Activated CD4-positive, alpha-beta T cell treated with anti-CD3 and anti-CD28 coated beads for 36 hours (primary cell): ENCODE data around the gene DAAM2. TPM values are rescaled to one million over a fixed set of nuclear protein-coding genes. Genes with fewer than 3 reads are reported as not detected.

Experiments used
- ATAC-seq: fragments of 200-7000 bp; cut with Tn5 transposase; one replicate; pipeline ENCODE4 v1.10.0; 2021; ENCODE audit warnings: mild to moderate bottlenecking, moderate library complexity
- CTCF ChIA-PET: fragments of 350-600 bp; sonication (Branson Sonifier 250); formaldehyde crosslinking; loops from one replicate; lab custom pipeline; 2021; ENCODE audit warnings: antibody characterized with exemption; lab: Charles Lee
- POLR2A ChIA-PET: fragments of 350-600 bp; sonication (Branson Sonifier 250); formaldehyde crosslinking; loops from one replicate; lab custom pipeline; 2021; ENCODE audit warnings: antibody characterized with exemption, inconsistent platforms; lab: Charles Lee
- DNase-seq: peaks from one replicate; pipeline ENCODE4 v3.0.0-alpha.2; 2020
- H3K27ac Mint-ChIP-seq: one replicate; pipeline ENCODE4 v1.8.0; 2021; ENCODE audit warnings: mixed read lengths
- H3K27me3 Mint-ChIP-seq: one replicate; pipeline ENCODE4 v1.8.0; 2021; ENCODE audit warnings: mixed read lengths
- H3K36me3 Mint-ChIP-seq: one replicate; pipeline ENCODE4 v1.8.0; 2021; ENCODE audit warnings: low read depth, mixed read lengths
- H3K4me1 Mint-ChIP-seq: one replicate; pipeline ENCODE4 v1.8.0; 2021; ENCODE audit warnings: mixed read lengths
- H3K4me3 Mint-ChIP-seq: one replicate; pipeline ENCODE4 v1.8.0; 2021; ENCODE audit warnings: mild to moderate bottlenecking, moderate library complexity, mixed read lengths
- H3K9me3 Mint-ChIP-seq: one replicate; pipeline ENCODE4 v1.8.0; 2021; ENCODE audit warnings: low read depth, mixed read lengths
- intact Hi-C, 2 experiments: fragments of 100-400 bp; cut with DNase I in 1 of 2; cut with micrococcal nuclease in 1 of 2; formaldehyde crosslinking; loops; one replicate each; pipeline versions ENCODE4 v1.14.2 to v1.15.1; 2022 to 2024; cut with DNase I, micrococcal nuclease
- total RNA-seq, 2 experiments: library from RNA; stranded (reverse); gene quantifications; one replicate each; pipeline ENCODE4 v1.2.3, GENCODE V29; 2021

DAAM2 gene
- total RNA-seq, 2 experiments from 2014 or later = not detected

- CTCF ChIA-PET = no interaction called here
- H3K9me3 Mint-ChIP-seq = no peaks in the 10 kb centered on the region
- DNase-seq = no peak
- peaks cover 2% of the 10 kb centered on the region for H3K27me3 Mint-ChIP-seq
- H3K36me3 Mint-ChIP-seq = no peaks in the 10 kb centered on the region
- H3K27ac Mint-ChIP-seq = no peak overlapping the region
- POLR2A ChIA-PET = interaction anchor here (0.6 kb wide), 1 partner anchor 1439 kb away, joined by 4 read pairs; no protein-coding TSS in a partner anchor
- H3K4me3 Mint-ChIP-seq = no peak overlapping the region
- intact Hi-C loops = loop anchor here (1.0 to 10.0 kb wide), 3 partner anchors 530 to 547 kb away; no protein-coding TSS in a partner anchor
- H3K4me1 Mint-ChIP-seq = no peaks in the 10 kb centered on the region
- no peak for ATAC-seq
Measured at GRCh38 chr6:39891976-39892375, 99.8 kb downstream of the DAAM2 start.

- Mint-ChIP-seq H3K27me3 (peaks cover 5% of the 10 kb centered on the region), H3K4me3 (no peak overlapping the region), H3K4me1 (no peaks in the 10 kb centered on the region), H3K36me3 (no peaks in the 10 kb centered on the region), H3K27ac (no peak overlapping the region), H3K9me3 (no peaks in the 10 kb centered on the region)
- POLR2A ChIA-PET = no interaction called here
- ATAC-seq (no peak), DNase-seq (peak; percentile 53)
- intact Hi-C loops = loop anchor here (1.0 to 10.0 kb wide), 3 partner anchors 530 to 548 kb away; no protein-coding TSS in a partner anchor
- CTCF ChIA-PET = interaction anchor here (0.8 kb wide), 1 partner anchor 464 kb away, joined by 4 read pairs; no protein-coding TSS in a partner anchor
Measured at GRCh38 chr6:39892490-39893129, 100.4 kb downstream of the DAAM2 start.

- no peak overlapping the region for H3K27ac Mint-ChIP-seq
- CTCF ChIA-PET = interaction anchor here (0.8 to 1.4 kb wide), 5 partner anchors 25 to 546 kb away, joined by 3 to 7 read pairs (median 4); no protein-coding TSS in a partner anchor
- POLR2A ChIA-PET = no interaction called here
- H3K4me1 Mint-ChIP-seq = no peaks in the 10 kb centered on the region
- H3K27me3 Mint-ChIP-seq = peaks cover 5% of the 10 kb centered on the region
- H3K36me3 Mint-ChIP-seq = no peaks in the 10 kb centered on the region
- no peaks in the 10 kb centered on the region for H3K9me3 Mint-ChIP-seq
- ATAC-seq (no peak), DNase-seq (no peak)
- intact Hi-C loops = loop anchor here in 1 of 2 experiments (10.0 kb wide), 1 partner anchor 548 kb away; no protein-coding TSS in a partner anchor
- no peak overlapping the region for H3K4me3 Mint-ChIP-seq
Measured at GRCh38 chr6:39893286-39893685, 101.1 kb downstream of the DAAM2 start.

GRCh38 chr6:39896701-39897100 lies 104.5 kb downstream of the DAAM2 start:
- POLR2A ChIA-PET = no interaction called here
- no peak for DNase-seq
- Mint-ChIP-seq H3K4me3 (no peak overlapping the region), H3K4me1 (no peaks in the 10 kb centered on the region), H3K27me3 (peaks cover 7% of the 10 kb centered on the region), H3K27ac (no peak overlapping the region), H3K9me3 (no peaks in the 10 kb centered on the region), H3K36me3 (no peaks in the 10 kb centered on the region)
- ATAC-seq = no peak
- CTCF ChIA-PET = no interaction called here
- intact Hi-C loops = loop anchor here in 1 of 2 experiments (10.0 kb wide), 1 partner anchor 552 kb away; no protein-coding TSS in a partner anchor

- ChIA-PET POLR2A (no interaction called here), CTCF (no interaction called here)
- H3K9me3 Mint-ChIP-seq = no peaks in the 10 kb centered on the region
- H3K4me3 Mint-ChIP-seq = no peak overlapping the region
- H3K4me1 Mint-ChIP-seq = no peaks in the 10 kb centered on the region
- ATAC-seq (no peak), DNase-seq (no peak)
- no peak overlapping the region for H3K27ac Mint-ChIP-seq
- intact Hi-C loops = loop anchor here in 1 of 2 experiments (10.0 kb wide), 1 partner anchor 553 kb away; no protein-coding TSS in a partner anchor
- H3K36me3 Mint-ChIP-seq = no peaks in the 10 kb centered on the region
- H3K27me3 Mint-ChIP-seq = peaks cover 5% of the 10 kb centered on the region
Measured at GRCh38 chr6:39897698-39898097, 105.5 kb downstream of the DAAM2 start.

DNA sequence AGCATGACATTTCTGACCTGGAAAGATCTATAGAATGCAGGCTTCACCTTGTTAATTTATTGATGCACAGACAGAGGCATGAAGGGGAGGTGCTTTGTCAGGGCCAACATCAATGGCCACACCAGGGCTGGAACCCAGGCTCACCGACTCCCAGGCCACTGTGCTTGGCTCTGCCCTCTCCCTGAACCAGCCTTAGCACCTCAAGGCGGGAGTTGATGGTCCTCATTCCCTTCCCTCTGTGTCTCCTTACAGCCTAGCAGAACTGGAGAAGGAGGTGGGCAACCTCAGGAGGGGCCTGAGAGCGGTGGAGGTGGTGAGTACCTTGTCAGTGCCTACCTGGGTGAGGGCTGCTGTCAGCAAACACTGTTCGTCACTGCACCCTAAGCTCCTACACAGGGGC lies 106.4 kb downstream of the DAAM2 start:
- Mint-ChIP-seq H3K4me1 (no peaks in the 10 kb centered on the region), H3K27me3 (peaks cover 5% of the 10 kb centered on the region), H3K36me3 (no peaks in the 10 kb centered on the region), H3K27ac (no peak overlapping the region), H3K9me3 (no peaks in the 10 kb centered on the region), H3K4me3 (no peak overlapping the region)
- intact Hi-C loops = loop anchor here in 1 of 2 experiments (10.0 kb wide), 1 partner anchor 554 kb away; no protein-coding TSS in a partner anchor
- ChIA-PET CTCF (no interaction called here), POLR2A (no interaction called here)
- ATAC-seq (no peak), DNase-seq (no peak)

DNA sequence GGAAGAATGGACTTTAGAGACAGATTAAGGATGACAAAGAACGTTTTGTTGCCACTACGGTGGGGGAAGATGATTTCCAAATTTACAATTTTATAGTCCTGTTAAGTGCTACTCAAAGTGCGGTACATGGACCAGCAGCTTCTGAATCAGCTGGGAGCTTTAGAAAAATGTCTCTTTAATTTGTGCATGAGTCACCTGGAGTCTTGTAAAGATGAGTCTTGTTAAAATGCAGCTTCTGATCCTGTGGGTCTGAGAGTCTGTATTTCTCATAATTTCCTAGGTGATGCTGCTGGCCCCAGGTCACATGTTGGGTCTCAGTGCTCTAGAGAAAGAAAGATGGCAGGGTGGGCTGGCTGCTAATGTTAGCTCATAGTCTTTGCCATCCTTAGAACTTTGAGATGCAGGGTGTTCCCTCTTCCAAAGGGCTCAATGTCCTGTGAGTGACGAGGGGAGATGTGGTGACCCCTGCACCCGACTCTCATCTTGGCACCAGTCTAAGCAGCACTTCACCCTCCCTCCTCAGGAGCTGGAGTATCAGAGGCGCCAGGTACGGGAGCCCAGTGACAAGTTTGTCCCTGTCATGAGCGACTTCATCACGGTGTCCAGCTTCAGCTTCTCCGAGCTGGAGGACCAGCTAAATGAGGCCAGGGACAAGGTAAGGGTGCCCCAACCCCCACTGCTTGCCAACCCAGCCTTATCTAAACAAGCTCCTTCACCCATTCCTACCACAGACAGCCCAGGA lies 107.5 kb downstream of the DAAM2 start:
- Mint-ChIP-seq H3K9me3 (no peaks in the 10 kb centered on the region), H3K4me1 (no peaks in the 10 kb centered on the region), H3K27ac (no peak overlapping the region), H3K36me3 (no peaks in the 10 kb centered on the region), H3K4me3 (no peak overlapping the region), H3K27me3 (peaks cover 5% of the 10 kb centered on the region)
- CTCF ChIA-PET = interaction anchor here (0.8 kb wide), 1 partner anchor 9 kb away, joined by 3 read pairs; no protein-coding TSS in a partner anchor
- POLR2A ChIA-PET = no interaction called here
- DNase-seq (no peak), ATAC-seq (no peak)
- intact Hi-C loops = loop anchor here in 1 of 2 experiments (10.0 kb wide), 1 partner anchor 555 kb away; no protein-coding TSS in a partner anchor

- no peaks in the 10 kb centered on the region for H3K9me3 Mint-ChIP-seq
- intact Hi-C loops = no loop called here
- ATAC-seq = no peak
- ChIA-PET CTCF (no interaction called here), POLR2A (no interaction called here)
- H3K27me3 Mint-ChIP-seq = peaks cover 5% of the 10 kb centered on the region
- H3K4me1 Mint-ChIP-seq = no peaks in the 10 kb centered on the region
- no peaks in the 10 kb centered on the region for H3K36me3 Mint-ChIP-seq
- DNase-seq = no peak
- no peak overlapping the region for H3K4me3 Mint-ChIP-seq
- no peak overlapping the region for H3K27ac Mint-ChIP-seq
Measured at GRCh38 chr6:39901116-39901655, 109.0 kb downstream of the DAAM2 start.

DNA sequence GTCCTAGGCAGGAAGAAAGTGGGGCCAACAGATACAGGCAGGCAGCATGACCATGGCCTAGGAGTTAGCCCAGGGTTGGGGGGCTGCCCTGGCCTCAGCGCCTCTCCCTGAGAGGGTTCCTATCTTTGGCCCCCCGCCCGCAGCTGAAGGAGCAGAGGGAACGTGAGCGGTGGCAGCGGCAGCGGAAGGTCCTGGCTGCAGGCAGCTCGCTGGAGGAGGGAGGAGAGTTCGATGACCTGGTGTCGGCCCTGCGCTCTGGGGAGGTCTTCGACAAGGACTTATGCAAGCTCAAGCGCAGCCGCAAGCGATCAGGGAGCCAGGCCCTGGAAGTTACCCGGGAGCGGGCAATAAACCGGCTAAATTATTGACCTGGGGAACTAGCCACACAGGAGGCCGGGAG lies 109.5 kb downstream of the DAAM2 start:
- no peak for DNase-seq
- Mint-ChIP-seq H3K36me3 (no peaks in the 10 kb centered on the region), H3K27me3 (peaks cover 5% of the 10 kb centered on the region), H3K4me1 (no peaks in the 10 kb centered on the region), H3K27ac (no peak overlapping the region), H3K9me3 (no peaks in the 10 kb centered on the region), H3K4me3 (no peak overlapping the region)
- intact Hi-C loops = no loop called here
- no peak for ATAC-seq
- ChIA-PET POLR2A (no interaction called here), CTCF (no interaction called here)

DNA sequence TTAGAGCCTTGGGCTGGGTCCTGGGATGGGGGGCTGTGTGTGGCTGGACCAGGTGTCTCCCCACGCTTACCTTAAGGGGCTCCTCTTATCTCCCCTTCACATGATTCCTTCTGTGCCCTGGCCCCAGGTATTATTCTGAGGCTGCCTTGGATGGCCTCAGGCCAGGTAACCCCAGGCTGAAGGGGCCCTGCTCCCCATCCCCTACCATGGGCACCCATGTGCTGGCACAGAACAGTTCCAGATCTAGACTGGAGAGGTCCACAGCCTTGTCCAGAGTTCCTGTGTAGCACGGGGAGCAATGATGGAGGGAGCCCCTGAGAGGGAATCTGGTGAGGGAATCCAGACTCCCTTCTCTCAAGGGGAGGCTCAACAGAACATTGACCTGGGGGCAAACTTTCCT lies 110.0 kb downstream of the DAAM2 start:
- intact Hi-C loops = no loop called here
- Mint-ChIP-seq H3K4me3 (no peak overlapping the region), H3K27ac (no peak overlapping the region), H3K4me1 (no peaks in the 10 kb centered on the region), H3K9me3 (no peaks in the 10 kb centered on the region), H3K27me3 (peaks cover 5% of the 10 kb centered on the region), H3K36me3 (no peaks in the 10 kb centered on the region)
- DNase-seq (no peak), ATAC-seq (no peak)
- CTCF ChIA-PET = no interaction called here
- POLR2A ChIA-PET = no interaction called here

DNA sequence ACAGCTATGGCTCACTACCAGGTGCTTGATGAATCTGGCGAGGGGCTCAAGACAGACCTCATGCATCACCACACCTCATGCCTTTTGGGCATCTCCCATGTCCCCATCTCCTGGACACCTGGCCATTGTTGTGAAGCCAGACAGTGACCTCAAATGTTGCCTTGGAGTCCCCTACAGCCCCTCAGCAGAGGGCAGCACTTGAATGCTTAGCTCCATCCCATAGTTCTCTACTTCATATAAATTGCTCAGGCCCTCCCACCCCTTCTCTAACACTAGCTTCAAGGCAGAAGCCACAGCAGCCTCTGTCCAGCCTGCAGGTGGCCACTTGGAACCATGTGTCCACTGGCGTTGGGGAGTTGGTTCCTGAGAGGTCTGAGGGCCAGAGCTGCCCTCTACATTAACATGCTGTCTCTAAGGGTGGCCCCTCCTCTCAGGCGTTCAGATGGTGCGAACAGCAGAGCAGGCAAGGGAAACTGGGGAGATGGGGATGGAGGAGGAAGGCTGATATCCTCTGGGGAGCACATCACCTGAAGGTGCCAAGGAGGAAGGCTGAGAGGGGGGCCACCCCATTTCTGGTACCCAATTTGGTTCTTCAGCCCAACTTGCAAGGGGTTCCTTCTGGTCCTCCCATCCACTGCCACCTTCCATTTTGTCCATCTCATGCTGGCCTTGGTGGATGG lies 110.8 kb downstream of the DAAM2 start:
- ChIA-PET POLR2A (no interaction called here), CTCF (interaction anchor here (2.5 kb wide), 1 partner anchor 37 kb away, joined by 6 read pairs; no protein-coding TSS in a partner anchor)
- ATAC-seq = no peak
- DNase-seq = no peak
- H3K4me3 Mint-ChIP-seq = no peak overlapping the region
- H3K27me3 Mint-ChIP-seq = peaks cover 2% of the 10 kb centered on the region
- no peak overlapping the region for H3K27ac Mint-ChIP-seq
- H3K4me1 Mint-ChIP-seq = no peaks in the 10 kb centered on the region
- H3K9me3 Mint-ChIP-seq = no peaks in the 10 kb centered on the region
- no peaks in the 10 kb centered on the region for H3K36me3 Mint-ChIP-seq
- intact Hi-C loops = no loop called here
